GM18499 (cell line): ENCODE data around the gene FCN3.

ENCODE experiments used
- ATAC-seq: cut with Tn5 transposase; IDR thresholded peaks from one replicate; pipeline ENCODE4 v1.9.1; 2021; ENCODE audit warnings: moderate number of reproducible peaks; ENCODE audit not compliant: insufficient read depth, unreplicated experiment

Gene FCN3

DNA sequence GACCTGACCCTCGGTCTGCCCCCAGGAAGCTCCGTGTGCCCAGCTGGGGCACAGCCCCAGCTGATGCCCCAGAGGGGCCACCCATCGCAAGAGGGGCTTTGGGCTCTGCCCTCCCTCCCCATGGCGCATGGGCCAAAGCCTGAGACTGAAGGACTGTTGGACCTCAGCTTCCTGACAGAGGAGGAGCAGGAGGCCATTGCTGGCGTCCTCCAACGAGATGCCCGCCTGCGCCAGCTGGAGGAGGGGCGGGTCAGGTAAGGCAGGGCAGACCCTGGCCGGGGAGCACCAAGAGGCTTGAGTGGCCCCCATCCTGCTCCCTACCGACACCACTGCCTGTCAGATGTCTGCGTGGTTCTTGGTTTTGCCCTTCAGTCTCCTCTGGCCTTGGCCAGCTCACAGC is 29.4 kb downstream of the FCN3 start:
- ATAC-seq: no peak

DNA sequence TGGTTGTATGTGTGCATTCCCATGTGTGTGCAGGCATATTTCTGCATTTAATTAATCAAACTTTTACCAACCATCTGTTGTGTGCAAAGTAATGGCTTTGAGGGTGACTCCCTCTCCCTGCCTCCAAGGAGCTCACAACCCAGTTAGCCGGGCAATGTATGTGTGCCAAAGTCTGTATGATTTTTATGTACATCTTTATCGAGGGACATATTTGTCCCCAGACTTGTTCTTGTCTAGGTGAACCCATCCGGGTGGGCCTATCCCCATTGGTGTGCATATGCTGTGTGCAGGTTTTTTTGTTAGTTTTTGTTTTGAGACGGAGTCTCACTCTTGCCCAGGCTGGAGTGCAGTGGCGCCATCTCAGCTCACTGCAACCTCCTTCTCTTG is 31.0 kb downstream of the FCN3 start:
- ATAC-seq: no peak

DNA sequence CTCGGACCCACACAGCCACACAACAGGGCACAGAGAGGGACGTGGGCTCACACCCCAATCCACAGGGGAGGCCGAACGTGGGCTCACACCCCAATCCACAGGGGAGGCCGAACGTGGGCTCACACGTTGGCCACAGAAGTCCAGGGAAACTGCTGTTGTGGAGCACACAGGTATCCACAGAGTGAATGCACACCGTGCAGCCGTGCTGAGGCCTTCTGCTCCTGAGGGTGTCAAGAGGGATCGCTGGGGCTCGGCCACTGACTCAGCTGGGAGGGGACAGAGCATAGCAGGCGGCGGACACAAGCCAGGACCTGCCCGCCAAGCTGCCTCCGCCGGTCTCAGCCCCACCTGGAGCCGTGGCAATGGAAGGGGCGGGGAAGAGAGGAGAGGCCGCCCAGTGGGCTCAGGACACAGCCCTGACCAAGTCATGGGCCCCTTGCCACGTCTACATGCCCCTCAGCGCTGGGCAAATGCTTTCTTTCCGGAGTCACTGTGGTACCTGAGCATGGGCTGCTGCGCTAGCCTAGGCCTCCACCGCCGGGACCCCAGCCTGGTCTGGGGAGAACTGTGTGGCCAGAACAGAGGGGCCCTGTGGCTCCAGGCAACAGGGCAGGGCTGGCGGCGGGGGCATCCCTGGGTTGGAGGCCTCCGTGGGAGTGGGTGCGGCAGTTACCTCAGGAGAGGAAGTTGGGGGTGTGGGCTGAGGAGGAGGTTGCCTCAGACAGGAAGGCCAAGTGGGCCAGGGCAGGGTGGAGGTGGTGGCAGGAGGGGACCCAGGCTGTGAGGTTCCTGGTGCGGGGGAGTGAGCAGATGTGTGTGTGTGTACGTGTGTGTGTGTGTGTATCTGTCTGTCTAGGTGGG is 31.6 kb downstream of the FCN3 start:
- no peak for ATAC-seq

DNA sequence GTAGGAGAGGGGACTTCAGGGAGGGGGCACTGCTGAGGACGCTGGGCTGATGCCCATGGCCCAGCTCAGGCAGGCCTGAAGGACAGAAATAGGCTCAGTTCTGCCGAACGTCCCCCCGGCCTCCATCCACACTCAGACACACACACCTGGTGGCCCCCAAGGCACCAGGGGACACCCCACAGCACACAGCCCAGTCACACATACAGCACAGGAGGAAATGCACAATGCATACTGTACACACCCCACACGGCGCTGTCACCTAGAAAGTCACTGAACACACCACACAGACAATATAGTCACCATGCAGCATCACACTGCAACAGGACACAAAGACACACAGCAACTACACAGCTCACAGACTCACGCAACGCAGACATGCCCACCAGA is 32.2 kb downstream of the FCN3 start:
- ATAC-seq: no peak

- ATAC-seq: no peak
Observed at GRCh38 chr1:27341525-27342252, 32.9 kb downstream of the FCN3 start, which contains the start of gene SYTL1. TSS of gene SYTL1 (plus strand) at chr1:27342022. CDS start at chr1:27345335, 3,313 bp downstream.

- no peak for ATAC-seq
Observed at GRCh38 chr1:27339213-27339612, 35.4 kb downstream of the FCN3 start.

DNA sequence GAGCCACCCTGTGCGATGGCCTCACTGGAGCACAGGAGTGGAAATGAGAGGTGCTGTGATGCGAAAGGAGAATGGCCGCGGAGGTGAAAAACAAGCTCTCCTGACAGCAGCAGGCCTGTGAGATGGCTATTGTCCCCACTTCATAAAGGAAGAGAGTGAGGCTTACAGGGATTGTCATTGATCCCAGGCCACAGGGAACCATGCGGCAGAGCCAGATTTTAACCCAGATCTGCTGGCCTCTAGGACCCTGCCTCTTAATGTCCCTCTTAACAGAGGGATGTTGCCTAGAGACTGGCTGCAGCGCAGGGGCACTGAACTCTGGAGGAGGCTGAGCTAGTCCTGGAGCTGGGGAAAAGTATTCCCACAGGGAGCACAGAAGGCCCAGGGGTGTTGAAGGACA is 35.9 kb downstream of the FCN3 start:
- no peak for ATAC-seq

DNA sequence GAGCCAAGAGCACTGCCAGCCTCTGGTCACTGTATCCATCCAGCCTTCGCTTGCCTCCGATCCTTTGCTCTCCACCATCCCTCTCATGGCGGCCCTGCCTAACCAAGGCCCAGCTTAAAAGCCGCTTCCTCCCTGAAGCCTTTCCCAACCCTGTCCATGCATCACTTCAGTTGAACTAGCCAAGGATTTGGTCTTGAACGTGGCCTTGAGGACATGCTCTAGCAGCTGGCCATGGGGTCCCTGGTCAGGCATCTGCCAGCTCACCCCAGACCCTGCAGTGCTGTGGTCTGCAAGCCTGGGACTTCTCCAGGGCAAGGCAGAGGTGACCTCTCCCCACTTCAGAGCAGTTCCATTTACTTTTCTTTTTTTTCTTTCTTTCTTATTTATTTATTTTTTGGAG is 37.9 kb downstream of the FCN3 start:
- no peak for ATAC-seq

- ATAC-seq: no peak
Observed at GRCh38 chr1:27335506-27336422, 38.9 kb downstream of the FCN3 start.

GRCh38 chr1:27333717-27334279 is 40.8 kb downstream of the FCN3 start:
- no peak for ATAC-seq

- no peak for ATAC-seq
Observed at GRCh38 chr1:27332536-27333281, 41.9 kb downstream of the FCN3 start.

- no peak for ATAC-seq
Observed at GRCh38 chr1:27331922-27332321, 42.7 kb downstream of the FCN3 start.

DNA sequence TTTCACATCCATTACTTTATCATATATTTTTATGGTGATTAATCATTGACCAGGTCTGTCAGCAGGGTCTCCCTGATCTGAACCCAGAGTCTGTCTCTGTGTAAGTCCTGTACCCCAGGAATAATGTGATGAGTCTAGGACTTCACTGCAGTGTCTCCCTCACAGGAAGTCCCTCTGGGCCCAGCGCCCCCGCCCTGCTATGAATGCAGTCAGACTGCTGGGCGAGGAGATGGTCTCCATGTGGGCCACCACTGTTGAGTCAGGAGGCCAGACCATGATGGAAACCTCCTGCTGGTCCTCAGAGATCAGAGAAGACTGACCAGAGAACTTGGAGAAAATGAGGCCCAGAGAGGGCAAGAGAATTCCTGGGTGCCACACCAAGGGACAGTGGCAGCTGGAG is 43.2 kb downstream of the FCN3 start:
- ATAC-seq: no peak

DNA sequence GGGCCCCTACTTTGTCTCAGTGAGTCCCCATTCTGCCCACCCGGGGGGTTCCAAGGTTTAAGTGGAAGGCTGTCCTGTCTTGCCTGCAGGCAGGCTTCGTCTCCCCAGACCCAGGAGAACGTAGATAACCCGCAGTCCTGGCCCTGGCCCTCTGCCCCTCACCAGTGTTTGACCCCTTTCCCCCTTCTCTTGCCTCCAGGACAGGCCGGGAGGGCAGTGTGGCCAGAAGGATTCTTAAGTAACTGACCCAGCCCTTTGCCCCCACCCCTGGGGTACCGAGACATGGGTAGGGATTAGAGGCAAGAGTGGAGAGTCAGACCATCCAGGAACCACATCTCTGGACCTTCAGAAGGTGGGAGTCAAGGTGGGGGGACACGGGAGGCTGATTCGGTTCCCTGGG is 43.8 kb downstream of the FCN3 start:
- ATAC-seq: no peak

- ATAC-seq: no peak
Observed at GRCh38 chr1:27327964-27328363, 46.7 kb downstream of the FCN3 start.

GRCh38 chr1:27325286-27325685 is 49.3 kb downstream of the FCN3 start:
- ATAC-seq: no peak

DNA sequence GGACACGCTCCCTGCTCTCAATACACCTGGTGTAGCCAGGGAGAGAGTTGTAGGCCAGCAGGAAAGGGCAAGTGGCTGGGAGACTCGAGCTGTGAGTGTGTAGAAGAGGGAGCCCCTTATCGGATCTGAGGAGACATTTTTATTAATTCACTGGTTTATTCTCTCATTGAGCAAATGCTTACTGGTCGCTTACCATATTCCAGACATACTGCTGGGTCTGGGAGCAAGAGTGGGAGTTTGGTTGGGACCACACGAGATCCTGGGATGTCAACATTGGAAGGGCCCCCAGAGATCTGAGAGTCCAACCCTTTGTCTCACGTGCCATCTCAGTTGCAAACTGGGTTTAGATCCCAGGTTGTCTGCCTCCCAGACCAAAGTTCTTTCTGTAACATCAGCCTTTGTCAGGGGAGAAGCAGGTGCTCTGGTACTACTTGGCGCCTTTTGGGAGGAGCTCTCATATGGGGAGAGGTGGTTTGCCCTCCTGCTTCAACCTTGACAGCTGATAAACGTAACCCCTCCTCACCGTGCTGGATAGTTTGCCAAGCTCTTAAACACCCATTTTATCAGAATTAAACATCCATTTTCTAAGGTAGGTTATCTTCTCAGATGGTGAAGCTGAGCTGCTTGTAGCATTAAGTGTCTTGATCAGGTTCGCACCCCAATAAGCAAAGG is 51.9 kb downstream of the FCN3 start:
- ATAC-seq: no peak

GRCh38 chr1:27321813-27322568 is 52.6 kb downstream of the FCN3 start, which contains the start of gene TMEM222:
TSS of gene TMEM222 (plus strand) at chr1:27322163. CDS start at chr1:27322198, 35 bp downstream.
- peak; percentile 65 for ATAC-seq
